Cardiac septum (tissue), 1 donor: ENCODE measurements around the gene OSBPL3. TPM values are rescaled to one million over a fixed set of nuclear protein-coding genes. Genes with fewer than 3 reads are reported as not detected.

ENCODE experiments used
- DNase-seq: peaks from one replicate; pipeline ENCODE4 v3.0.0-alpha.2; 2020; ENCODE audit warnings: low spot score
- intact Hi-C: fragments of 100-400 bp; cut with DNase I; formaldehyde crosslinking; loops from one replicate; pipeline ENCODE4 v1.14.0; 2022
- total RNA-seq: library from RNA; stranded (reverse); fragmentation: NEBNext Ultra II Directional; extraction: Animal tissue kit (Norgen Biotek cat#: 25700); gene quantifications from one replicate; pipeline ENCODE4 v1.2.1, GENCODE V29; 2021
- donor health status: DM: no; HTN: no; CAD: no.

The OSBPL3 gene
- total RNA-seq, 1 donor from 2014 or later = 2.4 TPM

DNA sequence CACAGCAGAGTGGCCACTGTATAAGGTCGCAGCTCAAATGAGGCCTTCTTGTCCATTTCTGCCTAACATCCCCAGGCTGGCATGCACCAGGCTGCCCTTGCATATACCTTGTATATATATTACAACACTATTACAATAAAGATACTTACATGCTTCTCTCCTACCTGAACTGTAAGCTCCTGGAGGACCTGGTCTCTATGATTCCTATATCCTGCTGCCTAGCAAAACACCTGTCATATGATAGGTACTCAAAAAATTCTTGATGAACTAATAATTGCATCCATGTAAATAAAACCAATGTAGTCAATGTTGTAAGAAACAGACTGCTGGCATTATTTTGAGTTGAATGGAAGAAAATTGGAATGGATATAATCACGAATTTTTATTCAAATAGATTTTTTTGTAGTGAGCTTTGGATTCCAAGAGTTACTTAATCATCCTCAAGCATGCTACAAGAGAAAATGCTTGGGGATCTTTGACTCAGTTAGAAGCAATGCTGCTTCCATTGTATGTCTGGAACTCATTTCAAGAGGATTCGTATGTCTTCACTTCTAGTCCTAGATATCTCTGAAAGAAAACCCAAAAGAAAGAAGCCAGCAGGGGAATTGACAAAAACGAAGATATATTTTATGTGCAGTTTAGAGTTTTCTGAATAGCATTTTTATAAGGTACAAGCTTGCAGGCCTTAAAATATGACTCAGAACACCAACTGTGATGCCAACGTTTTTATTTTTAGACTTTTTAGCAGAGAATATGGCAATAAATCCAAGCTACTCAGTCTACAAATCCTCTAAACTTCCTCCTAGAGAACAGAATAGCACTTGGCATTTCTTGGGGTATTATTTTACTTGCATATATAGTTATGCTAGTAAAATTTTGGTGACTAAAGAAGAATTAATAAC lies 53.1 kb downstream of the OSBPL3 start:
- intact Hi-C loops = no loop called here
- DNase-seq = no peak

- no peak for DNase-seq
- intact Hi-C loops = no loop called here
Measured at GRCh38 chr7:24924375-24924774, 55.6 kb downstream of the OSBPL3 start.

DNA sequence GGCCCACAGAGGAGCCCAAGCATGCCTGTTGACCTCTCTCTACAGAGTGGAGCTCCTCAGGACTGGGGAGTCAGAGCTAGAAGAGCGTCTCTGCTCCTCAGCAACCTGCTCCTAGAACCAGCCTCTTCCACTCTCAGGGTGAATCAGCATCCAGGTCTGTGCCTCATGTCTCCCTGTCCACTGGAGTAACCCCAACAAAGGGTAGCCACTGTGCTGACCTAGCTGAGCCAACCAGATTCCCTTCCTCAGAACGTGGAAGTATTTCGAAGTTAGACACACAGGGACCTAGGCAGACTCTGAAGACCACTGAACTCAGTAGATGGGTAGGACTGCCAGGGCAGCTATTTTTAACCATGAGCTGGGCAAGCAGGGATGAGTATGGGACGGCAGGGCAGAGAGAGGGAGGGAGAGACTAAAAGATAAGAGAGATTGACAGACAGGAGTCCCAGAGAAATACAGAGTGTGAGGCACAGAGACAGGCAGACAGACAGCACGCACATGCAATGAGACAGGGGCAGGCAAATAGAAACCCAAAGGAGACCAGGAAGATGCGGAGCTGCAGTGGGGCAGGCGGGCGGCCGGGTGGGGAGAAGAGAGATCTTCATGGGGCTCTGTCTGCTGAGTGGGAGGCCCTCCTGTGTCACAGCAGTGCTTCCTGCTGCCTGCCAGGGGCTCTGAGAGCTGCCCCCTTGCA lies 56.7 kb downstream of the OSBPL3 start:
- DNase-seq = no peak
- intact Hi-C loops = no loop called here

DNA sequence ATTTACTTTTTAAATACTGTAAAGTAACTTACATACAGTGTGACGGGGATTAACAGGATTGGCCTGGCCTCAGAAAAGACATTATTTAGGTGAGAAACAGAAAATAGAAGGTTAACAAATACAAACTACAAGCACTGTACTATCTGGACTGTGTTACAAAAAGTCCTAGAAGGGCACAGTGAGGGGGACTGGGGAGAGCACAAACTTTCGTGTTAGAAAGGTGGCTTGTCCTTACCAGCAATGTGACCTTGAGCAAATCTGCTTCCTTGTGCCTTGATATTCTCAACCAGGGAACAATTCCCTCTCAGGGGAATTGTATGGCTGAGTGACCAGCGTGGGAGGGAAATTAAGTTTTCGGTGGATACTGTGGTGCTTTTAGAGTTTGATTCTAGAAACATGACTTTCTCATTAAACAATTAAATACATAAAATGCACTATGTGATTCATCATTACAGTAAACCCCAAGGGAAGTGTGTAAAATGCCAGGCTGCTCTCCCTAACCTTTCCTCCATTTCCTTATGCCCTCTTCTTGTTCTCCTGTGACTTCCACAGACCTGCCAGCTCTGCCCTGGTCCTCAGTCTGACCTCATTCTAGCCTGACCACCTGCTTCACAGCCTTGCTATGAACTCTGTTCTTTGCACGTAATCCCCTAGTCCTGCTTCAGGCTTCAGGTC lies 57.7 kb downstream of the OSBPL3 start:
- intact Hi-C loops = no loop called here
- DNase-seq = no peak

GRCh38 chr7:24921362-24921679 lies 58.7 kb downstream of the OSBPL3 start:
- intact Hi-C loops = no loop called here

DNA sequence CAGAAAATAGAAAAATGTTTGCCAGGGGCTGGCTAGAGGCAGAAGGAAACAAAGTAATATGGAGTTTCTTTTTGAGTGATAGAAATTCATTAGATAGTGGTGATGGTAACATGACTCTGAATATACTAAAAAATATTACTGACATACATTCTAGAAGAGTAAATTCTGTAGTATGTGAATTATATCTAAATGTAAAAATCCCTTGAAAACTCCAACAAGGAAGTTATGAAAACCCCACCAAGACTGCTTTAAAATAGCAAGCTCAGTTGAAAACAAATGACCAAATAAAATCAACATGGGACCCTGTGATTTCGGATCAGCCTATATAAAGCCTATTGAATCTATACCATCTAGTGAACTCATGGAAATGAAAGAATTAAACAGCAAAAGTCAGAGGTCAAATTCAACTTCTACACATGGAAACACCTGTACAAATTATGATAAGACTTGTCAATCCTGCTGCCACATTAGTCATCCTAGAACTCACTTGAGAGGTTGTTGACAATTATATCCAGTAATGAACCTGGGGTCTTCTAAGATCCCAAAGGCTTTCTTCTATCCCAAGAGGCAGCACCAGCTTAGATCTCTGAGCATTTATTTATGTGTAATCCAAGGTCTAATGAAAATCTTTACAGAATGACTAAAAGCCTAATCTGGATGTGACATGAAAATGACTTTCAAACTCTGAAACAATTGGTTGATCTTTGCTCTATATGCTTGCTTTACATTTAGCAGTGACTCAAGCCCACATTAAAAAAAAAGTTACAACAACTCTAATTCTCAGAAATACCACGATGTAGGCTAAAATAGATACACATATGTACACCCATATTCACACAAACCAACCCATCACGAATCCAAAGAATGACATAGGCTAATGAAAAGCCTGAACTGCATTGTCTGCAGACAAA lies 59.3 kb downstream of the OSBPL3 start:
- DNase-seq = no peak
- intact Hi-C loops = no loop called here

More at GRCh38 chr7:24921362-24921679, 58.7 kb downstream of the OSBPL3 start:
- no peak for DNase-seq

DNA sequence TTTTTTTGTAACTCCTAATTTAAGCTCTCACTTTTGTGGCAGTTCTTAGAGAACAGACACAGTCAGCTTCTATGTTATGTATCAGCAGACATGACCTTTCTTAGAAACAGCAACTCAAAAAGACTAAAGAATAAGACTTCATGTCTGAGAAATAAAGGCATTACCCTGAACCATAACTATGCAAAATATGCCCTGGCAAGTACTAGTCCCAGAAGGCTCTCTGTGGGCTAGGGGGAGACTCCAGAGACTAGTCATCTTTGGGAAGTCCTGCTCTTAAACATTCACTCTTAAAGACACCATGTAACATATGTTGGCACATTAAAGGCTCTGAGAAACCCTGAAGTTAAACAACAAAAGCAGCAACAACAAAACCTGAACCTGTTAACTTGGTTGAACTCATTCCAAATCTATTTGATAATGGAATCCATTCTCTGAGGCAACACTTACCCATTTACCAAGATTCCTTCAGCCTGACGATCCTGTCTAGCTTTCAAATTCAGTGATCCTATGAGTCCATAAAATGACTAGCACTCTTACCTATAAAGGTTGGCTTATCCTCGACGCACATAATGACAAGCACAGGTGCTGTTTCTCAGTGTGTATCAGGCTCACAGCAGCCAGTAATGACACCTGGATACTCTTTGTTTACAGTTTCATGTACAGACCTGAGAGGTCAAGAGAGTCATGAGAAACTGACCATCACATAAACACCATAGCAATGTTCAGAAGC lies 62.3 kb downstream of the OSBPL3 start:
- intact Hi-C loops = no loop called here
- no peak for DNase-seq

DNA sequence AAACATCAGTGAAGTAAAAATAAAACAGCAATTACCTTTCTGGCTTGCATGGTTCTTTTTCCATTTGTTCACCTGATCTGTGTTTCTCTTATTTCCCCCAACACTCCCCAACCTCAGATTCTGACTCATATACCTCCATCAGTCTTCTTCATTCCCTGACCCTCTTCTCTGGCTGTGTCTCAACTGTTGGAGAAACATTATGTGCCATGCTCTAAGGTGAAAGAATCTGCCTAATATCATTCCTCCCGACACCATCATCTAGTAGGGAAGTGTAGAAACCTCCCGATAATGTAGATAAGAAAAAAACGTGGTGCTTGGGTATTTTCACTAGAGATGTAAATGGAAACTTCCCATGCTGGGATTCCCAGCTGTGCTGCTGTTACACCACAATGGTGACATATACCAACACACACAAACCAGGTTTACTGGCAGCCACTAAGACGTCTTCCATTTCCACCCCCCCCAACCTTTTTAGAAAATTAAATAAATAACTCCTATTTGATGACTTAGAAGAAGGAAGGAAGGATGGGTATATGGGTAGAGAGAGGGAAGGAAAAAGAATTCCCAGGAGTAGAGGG lies 63.4 kb downstream of the OSBPL3 start:
- intact Hi-C loops = no loop called here
- no peak for DNase-seq

- intact Hi-C loops = no loop called here
- no peak for DNase-seq
Measured at GRCh38 chr7:24914465-24914859, 65.5 kb downstream of the OSBPL3 start.

DNA sequence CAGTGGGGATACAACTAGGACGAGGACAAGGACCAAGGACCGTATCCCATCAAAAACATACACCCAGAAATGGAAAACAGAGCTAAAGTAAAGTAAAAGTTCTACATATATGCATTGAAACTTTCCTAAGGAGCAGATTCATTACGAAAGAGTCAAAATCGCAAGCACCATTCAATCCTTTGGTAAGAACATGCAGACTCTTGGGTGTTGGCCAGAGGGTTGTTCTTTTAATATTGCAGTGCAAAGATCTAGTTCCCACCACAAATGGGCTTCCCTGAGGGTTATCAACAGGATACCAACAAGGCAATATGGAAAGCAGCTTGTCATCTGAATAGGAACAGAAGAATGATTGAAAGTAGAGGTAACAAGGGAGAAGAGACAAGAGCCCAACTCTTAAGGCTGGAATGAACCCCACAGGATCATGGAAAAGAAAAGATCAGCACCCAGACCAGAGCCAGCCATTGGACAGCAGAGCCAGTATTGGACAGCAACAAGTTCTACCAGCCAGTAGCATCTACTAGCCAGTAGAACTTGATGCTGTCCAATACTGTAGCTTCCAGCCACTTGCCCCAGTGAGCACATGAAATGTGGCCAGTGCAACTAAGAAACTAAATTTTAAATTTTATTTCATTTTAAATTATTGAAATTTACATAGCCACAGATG lies 66.0 kb downstream of the OSBPL3 start:
- DNase-seq = no peak
- intact Hi-C loops = no loop called here

GRCh38 chr7:24912874-24913514 lies 67.0 kb downstream of the OSBPL3 start:
- intact Hi-C loops = no loop called here

DNA sequence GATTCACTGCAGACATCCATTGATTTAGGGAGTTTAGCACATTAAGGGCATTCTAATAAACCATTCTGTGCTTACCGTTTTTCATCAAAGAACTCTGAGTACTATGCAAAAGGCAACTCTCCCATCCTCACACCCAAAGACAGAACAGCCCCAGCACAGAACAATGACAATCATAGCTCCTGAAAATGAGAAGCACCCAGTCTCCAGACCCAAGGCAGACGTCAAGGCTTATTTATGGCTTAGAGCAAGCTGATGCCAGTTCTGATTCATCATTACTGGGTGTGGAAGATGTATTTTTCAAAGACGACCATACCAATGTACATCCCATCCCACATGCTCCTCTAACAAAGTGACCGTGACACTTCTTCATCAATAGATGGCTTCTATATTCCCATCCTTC lies 67.6 kb downstream of the OSBPL3 start:
- intact Hi-C loops = no loop called here
- DNase-seq = no peak

More at GRCh38 chr7:24912874-24913514, 67.0 kb downstream of the OSBPL3 start:
- no peak for DNase-seq

- DNase-seq = no peak
- intact Hi-C loops = no loop called here
Measured at GRCh38 chr7:24911213-24911603, 68.8 kb downstream of the OSBPL3 start.

DNA sequence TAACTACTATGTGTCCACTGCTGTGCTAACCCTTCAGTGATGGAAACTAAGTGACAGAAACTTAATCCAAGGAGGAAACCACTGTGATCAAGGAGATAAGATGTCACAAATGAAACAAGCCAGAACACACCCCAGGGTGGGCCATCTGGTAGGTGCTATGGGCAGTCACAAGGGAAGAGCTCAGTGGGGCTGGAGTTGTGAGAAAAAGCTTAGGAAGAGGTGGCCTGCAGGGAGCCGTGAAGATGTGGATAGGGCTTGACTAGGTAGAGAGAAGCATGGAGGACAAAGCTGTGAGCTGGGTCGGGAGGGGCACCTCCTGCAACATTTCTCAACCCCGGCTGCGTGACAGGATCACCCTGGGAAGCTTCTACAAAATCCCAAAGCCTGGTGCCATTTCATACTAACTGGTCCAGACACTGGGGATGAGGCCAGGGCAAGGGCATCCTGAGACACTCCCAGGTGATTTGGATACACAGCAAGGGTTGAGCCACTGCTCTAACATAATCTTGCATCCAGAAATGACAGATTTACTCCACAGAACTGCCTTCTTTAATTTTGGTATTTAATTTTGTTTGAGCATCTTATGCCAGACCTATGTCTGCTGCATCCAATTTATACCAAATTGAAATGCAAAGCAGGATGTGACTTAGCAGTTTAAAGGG lies 69.3 kb downstream of the OSBPL3 start:
- intact Hi-C loops = no loop called here
- DNase-seq = no peak

GRCh38 chr7:24908727-24909126 lies 71.3 kb downstream of the OSBPL3 start:
- no peak for DNase-seq
- intact Hi-C loops = no loop called here

DNA sequence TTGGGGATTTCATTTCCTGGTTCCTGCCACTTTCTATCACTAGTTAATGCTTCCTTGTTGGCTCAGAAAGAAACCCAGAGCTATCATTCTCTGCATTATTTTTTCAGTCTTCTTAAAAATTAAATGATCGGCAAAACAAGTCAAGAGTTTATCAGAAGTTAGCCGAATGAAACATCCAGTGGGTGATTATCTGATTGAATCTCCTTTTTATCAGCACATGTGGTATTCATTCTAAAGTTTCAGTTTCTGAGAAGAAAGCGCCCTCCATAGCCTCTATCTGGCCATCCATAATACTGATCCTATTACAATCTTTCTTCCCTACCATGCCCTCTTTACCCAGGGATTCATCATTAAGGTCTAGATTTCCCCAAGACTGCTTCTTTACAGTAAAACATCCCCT lies 71.8 kb downstream of the OSBPL3 start:
- no peak for DNase-seq
- intact Hi-C loops = no loop called here

DNA sequence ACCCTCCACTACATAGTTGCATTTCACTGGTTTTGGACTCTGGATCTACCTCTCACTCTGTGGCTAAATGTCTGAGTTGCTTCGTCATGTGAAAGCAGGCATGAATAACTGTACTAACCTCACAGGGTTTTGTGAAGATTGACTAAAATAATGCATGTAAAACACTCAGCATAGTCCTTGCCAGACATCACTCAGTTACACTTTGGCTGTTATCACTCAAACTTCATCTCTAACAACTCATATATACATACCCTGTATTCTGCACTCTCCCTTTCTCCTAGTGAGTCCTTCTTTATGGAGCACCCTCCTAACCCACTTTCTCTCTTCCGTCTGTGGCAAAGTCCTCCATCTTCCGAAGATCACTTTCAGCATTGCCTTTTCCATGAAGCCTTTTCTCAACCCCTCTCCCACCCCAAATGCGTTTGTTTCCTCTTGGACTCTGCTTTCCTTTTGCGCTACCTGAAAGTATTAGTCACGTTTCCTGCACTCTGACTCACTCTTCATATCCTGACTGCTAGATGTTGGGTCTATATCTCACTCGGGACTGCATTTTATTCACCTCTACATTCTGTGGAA lies 72.6 kb downstream of the OSBPL3 start:
- intact Hi-C loops = no loop called here
- DNase-seq = no peak
